ENCODE measurements around the gene TINCR.
"Not testable (repeated sequence)": the region's sequence is repeated elsewhere in the genome, so short reads cannot be mapped to it uniquely, and the experiment has no call there.

Gene TINCR

GRCh38 chr19:5558101-5558621, 9.6 kb downstream of the TINCR start:
- DNase-seq, result no peak

- DNase-seq, result no peak
Measured at GRCh38 chr19:5557691-5558090, 10.1 kb downstream of the TINCR start.

DNA sequence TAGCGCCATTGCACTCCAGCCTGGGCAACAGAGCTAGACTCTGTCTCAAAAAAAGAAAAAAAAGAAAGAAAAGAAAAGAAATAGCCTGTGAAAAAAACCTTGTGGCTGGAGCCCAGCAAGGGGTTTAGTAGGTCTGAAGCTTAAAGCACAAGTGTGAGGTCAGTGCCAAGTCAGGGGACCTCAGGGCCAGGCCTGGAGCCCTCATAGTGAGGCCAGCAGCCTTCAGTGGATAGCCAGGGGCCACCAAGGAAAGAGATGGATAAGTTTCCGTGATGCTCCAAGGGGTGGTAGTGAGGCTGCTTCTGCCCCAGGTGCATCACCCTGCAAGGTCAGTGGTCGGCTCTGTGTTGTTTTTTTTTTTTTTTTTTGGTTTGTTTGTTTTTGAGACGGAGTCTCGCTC, 12.9 kb downstream of the TINCR start:
- DNase-seq, result no peak

- no peak for DNase-seq
Measured at GRCh38 chr19:5553892-5554291, 13.9 kb downstream of the TINCR start.

- DNase-seq, result no peak
Measured at GRCh38 chr19:5547881-5548280, 19.9 kb downstream of the TINCR start.

DNA sequence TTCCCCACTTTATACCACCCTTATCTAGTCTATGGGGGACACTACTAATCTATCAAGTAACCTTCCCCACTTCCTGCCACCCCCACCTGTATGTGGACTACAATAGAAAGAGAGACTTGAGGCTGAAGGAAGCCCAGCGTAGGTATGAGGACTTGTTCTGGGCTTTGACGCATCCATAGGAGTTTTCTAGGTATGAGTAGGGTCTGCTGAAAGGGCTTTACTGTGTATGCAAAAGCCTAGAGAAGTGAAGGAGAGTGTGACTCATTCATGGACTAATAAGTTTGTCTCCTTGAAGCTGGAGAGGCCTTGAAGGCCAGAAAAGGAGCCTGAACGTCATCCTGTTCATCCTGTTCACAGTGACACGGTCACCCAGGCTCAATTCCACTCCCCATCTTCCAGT, 21.8 kb downstream of the TINCR start:
- no peak for DNase-seq

- no peak for DNase-seq
Measured at GRCh38 chr19:5545051-5545450, 22.7 kb downstream of the TINCR start.

DNA sequence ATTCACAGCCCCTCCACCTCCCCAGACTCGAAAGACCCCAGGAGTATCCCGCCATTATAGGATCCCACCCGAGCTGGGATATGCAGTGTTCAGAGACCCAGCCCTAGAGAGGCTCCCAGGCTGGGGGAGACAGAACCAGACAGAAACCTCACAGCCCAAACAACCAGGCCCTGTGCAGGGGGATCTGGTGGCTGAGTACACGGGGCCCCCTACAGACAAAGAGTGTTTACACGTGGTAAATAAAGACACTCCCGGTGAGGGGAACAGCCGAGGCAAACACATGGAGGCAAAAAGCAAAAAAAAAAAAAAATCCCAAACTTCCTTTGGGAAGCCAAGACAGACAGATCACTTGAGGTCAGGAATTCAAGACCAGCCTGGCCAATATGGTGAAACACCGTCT, 25.1 kb downstream of the TINCR start:
- DNase-seq, result no peak

GRCh38 chr19:5541456-5541855, 26.3 kb downstream of the TINCR start:
- no peak for DNase-seq

- no peak for DNase-seq
Measured at GRCh38 chr19:5540208-5540607, 27.5 kb downstream of the TINCR start.

GRCh38 chr19:5537870-5538269, 29.9 kb downstream of the TINCR start:
- DNase-seq, result no peak

DNA sequence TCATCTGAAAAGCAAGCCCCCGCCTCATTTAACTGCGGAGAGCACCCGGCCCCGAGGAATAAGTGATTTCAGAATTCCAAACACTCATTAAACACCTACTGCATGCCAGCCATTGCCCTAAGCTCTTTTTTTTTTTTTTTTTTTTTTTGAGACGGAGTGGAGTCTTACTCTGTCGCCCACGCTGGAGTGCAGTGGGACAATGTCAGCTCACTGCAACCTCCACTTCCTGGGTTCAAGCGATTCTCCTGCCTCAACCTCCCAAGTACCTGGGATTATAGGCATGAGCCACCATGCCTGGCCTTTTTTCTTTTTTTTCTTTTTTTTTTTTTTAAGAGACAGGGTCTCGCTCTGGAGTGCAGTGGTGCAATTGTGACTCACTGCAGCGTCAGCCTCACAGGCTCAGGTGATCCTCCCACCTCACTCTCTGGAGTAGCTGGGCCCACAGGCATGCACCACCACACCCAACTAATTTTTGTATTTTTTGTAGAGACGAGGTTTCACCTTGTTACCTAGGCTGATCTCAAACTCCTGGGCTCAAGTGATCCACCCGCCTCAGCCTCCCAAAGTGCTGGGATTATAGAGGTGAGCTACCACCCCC, 30.7 kb downstream of the TINCR start:
- DNase-seq, result not testable (repeated sequence)

GRCh38 chr19:5536337-5536894, 31.3 kb downstream of the TINCR start:
- no peak for DNase-seq

- peak; percentile 3 for DNase-seq
Measured at GRCh38 chr19:5534787-5535586, 32.8 kb downstream of the TINCR start.

DNA sequence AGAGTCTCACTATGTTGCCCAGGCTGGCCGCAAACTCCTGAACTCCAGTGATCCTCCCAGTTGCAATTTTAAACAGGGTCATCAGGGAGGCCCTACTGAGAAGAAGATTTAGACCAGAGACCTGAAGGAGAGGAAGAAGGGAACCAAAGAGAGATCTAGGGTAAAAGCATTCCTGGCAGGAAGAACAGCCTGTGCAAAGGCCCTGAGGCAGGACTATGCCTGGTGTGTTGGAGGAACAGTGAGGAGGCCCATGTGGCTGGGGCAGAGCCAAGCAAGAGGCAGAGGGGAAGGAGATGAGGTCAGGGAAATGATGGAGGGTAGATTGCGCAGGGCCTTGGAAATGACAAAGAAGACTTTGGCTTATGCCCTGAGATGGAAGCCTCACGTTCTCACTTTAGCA, 34.5 kb downstream of the TINCR start:
- no peak for DNase-seq

DNA sequence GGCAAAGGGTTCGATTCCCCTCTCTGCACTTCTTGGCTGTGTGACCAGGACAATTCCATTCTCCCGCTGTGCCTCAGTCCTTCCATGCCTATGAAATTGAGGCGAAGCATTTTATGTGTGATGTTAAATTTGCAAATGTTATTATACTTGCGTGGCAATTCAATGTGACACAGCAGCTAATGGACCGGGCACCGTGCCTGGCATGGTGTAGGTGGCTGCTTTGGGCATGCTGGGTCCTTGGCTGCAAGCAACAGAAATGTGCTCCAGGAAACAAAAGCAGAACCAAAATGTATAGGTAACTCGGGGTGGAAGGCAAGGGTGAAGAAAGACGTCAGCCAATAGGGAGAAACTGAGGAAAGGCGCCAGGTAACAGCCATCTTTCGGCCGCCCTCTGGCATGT, 37.1 kb downstream of the TINCR start:
- DNase-seq, result no peak

GRCh38 chr19:5526691-5527090, 41.1 kb downstream of the TINCR start:
- no peak for DNase-seq

GRCh38 chr19:5524081-5524480, 43.7 kb downstream of the TINCR start:
- DNase-seq, result no peak

GRCh38 chr19:5522106-5522505, 45.6 kb downstream of the TINCR start:
- DNase-seq, result no peak

DNA sequence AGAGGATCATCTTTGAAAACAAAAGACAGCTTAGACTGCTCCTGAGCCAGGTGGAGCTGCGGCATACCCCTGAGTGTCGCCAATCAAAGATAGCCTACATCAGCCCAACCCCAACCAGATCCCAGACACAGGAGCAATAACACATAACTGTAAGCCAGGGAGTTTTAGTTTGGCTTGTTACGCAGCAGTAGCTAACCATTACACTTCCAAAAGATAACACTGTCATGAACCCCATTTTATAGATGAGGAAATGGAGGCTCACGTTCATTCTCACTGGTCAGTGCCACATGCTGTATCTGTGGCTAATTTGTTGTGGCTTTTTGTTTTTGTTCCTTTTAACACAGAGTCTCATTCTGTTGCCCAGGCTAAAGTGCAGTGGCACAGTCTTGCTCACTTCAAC, 47.3 kb downstream of the TINCR start:
- no peak for DNase-seq

GRCh38 chr19:5519076-5519475, 48.7 kb downstream of the TINCR start:
- no peak for DNase-seq

- DNase-seq, result no peak
Measured at GRCh38 chr19:5515737-5516136, 52.0 kb downstream of the TINCR start.

- DNase-seq, result no peak
Measured at GRCh38 chr19:5514001-5514400, 53.8 kb downstream of the TINCR start.

GRCh38 chr19:5512715-5513114, 55.0 kb downstream of the TINCR start:
- DNase-seq, result no peak
